CD4-positive, alpha-beta T cell treated with Interleukin-17A for 4 hours (primary cell): ENCODE results near the gene SIX3.
A peak's percentile ranks its signal among the peaks of the same experiment; 100 is the strongest.

Source experiments
- DNase-seq: peaks from one replicate; pipeline ENCODE4 v3.0.0-alpha.2; 2020; ENCODE audit warnings: mixed read lengths

The SIX3 gene

DNA sequence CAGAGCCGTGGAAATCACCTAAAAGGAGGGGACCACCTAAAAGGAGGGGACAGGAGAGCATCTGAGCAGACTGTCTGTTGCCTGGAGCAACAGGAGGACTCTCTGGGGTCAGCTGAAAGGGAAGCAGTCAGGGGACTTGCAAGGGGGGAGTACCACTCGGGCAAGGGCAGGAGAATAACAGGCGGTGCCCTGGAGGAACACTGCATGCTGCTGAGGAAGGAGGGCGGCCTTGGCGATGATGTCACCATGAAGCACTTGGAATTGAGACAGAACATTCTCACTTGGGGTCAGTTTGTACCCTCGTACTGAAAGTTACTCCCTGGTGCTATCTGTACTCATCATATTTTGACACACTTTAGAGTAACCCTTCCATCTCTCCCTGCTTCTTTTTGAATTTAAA lies 18.4 kb downstream of the SIX3 start:
- no peak for DNase-seq

DNA sequence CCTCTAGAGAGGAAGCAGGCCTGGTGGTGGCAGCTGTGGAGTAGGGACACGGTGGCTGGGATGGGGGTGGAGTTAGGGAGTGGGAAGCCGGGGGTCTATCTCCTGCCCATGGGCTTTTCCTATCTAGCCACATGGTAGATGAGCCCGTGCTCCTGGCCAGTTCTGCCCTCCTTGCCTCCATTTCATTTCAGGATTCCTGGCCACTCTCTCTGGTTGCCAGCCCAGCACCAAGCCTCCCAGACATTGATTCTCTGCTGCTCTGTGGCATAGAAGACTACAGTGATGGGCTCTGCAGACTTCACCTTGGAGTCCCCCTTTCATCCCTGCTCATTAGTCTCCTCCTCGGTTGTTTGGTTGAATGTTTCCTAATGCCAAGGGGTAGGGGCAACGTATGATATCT lies 19.4 kb downstream of the SIX3 start:
- DNase-seq: no peak

DNA sequence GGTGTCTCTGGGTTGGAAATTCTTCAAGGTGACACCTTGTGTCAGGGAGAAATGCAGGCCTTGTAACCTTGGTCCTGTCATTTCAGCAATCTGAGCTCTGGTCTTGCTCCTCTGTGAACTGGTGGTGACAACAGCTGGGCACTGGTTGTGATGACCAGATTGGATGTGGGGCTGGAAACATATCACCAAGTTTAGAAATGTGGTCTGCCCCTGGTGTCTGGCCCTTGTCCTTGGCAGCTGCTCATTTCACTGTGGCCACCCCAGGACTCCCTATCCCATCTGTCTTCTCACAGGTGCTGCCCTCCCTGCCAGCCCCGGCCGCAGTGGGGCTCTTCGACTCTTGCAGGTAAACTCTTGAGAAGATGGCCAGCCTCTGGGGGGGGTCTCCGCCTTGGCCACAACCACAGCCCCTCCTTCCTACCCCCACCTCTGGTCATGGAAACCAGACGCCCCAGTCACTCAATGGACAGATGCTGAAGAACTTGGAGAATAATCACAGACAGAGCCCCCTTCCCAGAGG lies 20.7 kb downstream of the SIX3 start:
- no peak for DNase-seq

DNA sequence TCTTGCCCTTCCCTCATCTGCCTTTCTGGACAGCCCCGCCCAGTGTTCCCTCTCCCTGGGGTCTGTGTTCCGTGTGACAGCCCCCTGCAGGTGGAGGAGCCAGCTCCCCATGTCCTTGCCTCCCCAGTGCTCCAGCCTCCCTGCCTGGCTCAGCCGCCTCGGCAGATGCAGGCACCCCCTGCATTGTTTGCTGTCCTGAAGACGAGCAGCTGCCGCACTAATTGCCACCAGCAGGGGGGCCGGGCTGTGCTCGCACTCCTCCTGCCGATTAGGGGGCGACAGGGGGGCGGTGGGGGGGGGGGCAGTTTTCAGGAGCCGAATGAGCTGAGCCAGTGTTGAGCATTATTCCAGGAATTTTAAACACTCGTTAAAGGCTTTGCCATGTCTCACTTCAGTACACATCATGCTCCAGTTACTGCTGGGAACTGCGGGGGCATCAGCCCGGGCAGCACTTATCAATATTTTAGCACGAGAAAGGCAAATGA lies 23.3 kb downstream of the SIX3 start:
- no peak for DNase-seq

DNA sequence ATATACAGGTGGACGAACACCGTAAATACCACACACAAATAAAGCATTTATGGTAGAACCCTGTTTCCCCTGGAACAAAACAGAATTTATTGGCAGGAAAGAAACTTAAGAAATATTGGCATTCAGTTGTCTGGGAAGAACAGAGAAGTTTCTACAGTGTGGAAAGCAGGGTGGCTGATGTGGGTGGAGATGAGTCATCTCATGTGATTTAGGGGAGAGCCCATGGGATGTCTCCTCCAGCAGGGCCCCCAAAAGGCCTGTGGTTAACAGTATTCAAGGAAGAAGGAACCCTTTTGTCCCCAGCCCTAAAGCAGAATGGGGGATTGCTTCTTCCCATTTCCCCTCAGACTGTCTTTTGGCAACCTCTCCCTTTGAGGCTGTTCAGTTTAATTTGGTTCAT lies 24.2 kb downstream of the SIX3 start:
- DNase-seq: no peak

DNA sequence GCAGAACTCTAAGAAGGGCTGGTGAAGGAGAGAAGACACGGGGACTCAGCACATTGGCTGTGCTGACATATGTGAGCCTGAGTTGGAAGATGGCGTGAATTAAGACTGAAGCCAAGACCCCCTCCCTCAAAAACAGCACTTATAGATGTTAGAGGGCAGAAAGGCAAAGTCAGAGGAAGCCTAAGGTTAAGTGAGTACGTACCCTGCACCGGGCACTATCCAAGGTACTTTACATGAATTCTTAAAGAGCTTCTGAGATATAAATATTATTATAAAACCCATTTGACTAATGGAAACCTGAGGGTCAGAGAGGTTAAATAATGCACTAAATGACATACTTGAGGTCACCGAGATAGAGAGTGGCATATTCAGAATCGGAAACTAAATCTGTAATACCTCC lies 25.6 kb downstream of the SIX3 start:
- no peak for DNase-seq

DNA sequence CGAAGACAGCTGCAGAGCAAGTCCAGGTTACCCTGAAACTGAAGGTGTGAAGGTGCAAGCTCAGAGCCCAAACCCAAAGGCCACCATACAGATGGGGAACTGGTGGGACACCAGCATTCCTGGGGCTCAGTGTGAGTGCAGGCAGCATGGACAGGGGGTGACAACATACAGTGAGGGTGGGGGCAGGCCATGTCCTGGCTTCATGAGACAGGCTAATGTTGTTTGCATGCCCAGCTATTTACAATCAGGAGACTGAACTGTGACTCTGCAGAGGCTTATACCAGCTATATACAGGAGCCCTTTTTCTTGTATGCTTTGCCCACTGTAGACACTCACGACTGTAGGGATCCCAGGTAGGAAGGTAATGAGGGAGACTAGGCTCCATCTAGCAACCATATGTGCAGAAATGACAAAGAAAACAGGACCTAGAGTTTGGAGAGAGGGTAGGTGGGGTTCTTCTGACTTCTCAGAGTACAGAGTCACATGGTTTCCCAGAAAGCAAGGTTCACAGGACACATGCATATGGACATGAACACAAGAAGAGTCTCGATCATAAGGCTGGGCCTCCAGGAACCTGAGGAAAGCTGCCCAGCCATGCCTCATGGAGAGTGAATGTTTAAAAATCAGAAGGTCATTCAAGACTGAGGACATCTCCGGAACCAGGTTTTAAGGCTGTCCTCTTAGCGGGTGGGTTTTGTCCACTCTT lies 26.4 kb downstream of the SIX3 start:
- no peak for DNase-seq

DNA sequence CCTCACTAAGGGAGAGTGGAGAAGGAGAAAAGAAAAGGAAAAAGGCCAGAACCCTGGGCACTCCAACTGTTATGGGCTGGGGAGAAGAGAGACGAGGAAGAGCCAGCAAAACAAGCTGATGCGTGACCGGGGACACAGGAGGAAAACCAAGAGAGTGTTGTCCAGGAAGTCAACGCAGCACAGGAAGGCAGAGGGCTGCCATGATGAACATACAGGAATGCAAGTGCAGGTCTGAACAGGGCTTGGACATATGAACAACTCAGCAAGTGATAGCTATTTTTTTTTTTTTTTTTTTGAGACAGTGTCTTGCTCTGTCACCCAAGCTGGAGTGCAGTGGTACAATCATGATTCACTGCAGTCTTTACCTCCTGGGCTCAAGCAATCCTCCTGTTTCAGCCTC lies 28.4 kb downstream of the SIX3 start:
- no peak for DNase-seq

DNA sequence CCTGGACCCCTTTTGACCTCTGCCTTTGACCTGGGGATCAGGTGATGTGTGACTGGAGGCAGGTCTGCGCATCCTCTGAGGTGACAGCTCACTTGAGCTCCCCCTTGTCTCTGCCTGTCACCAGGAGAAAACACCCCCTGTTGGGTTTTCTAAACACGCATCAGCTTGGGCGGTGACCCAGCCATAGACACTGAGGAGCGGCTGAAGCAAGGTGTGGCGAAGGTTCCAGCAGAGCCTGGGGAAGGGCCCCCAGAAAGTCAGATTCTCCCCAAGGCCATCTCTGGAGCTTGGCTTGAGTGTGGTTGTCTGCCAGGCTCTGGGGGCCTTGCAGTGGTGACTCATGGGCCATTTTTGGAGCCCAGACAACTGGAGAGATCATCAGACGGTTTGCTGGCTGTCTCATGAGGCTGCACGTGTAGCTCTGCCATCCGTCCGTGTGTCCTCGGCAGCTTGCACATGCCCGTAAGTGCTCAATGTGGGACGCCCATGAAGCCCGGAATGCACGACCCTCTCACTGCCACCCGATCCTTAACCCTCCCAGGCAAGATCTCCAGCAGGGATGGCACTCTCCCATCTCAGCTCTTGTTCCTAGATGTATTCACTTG lies 29.4 kb downstream of the SIX3 start:
- no peak for DNase-seq

DNA sequence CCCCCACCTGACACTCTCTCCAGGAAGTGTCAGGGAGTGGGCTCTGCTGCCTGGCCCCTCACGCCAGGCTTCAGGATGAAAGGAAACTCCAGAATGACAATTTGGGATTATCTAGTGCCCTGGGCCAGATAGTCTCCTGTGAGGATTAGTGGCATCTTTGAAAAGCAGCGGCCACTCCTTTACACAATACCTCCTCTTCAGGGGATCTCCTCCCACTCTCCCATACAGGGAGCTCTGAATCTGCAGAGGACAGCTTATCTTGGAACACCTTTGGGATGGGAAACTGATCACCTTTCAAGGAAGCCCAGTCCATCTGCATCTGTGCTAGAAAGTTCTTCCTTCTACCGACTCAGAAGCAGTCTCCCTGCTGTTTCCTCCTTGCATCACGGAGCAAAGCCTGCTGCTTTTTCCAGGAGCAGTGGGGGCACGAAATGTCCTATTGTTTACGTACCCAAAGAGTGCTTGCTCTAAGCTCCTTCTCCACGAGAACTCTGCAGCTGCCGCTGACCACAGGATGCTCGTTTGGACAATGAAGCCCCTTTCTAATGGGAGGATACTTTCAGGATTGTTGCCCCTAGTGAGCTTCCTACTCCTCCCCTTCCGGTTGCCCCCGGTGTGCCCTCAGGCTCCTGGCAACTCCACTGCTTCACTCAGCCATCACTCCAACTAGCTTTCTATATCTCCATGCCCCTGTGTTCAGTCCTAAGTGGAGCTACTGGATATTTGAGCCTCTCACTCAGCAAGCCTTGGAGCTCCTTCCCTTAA lies 31.5 kb downstream of the SIX3 start:
- DNase-seq: no peak

DNA sequence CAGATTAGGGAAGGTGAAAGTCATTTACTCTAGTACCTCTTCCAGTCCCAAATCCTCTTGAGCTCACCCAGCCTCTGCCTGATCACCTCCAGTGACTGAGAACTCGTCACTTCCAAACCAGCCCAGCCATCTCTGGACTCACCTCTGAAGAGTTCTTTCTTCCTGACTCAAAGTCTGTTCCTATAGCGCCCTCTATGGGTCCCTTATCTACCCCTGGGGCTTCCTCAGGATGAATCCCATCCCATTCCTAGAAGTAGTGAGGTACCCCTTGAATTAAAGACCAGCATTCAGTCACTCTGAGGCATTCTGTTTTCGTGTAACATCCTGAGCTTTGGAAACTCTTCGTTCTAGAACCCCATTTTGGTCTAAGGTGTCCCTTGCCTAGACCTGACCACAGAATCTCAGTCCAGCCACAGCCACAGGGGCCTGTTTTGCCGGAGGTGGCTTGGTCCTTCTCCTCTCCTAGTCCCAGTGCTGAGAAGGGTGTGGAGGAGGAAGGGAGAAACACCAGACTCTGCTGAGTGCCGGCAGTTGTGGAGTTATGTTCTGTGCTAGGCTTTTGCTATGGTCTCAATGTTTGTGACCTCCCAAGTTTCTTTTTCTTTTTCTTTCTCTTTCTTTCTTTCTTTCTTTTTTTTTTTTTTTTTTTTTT lies 32.7 kb downstream of the SIX3 start:
- DNase-seq: no peak

DNA sequence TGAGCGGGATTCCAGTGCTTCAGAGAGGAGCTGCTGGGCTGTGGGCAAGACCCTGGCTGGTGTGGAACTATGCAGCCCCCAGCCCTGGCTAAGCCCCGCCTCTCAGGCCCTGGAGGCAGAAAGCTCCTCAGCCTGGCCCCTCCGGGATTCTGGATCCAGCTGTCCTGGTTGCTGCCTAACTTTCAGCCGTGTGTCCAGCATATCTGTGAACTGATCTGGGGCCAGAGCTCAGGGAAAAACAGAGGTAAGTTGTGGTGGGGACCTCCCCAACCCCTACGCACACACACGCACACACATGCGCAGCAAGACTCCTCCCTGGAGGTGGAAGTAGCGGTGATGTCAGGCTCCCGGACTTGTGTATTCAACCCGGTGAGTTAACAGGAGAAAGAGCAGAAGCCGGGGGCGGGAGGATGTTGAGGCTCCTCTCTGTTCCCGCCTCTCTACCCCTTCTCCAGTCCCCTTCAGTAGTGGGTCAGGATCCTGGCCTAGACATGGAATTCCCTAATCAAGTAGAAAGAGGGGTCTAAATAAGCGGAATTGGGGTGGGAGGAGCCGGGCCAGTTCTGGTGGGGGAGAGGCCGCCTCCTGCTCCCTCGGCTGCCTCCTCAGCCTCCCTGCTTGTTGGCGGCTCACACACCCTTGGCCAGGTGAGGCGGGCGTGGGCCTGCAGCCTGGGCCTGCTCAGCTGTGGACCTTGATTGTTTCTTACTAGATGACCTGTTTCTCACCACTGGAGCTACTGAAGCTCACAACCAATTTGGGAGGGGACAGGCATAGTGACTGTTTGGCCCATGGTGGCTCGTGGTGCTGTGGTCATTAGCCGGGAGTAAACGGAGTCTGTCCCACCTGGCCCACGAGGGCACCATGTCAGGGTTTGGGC lies 34.3 kb downstream of the SIX3 start:
- peak; percentile 12 for DNase-seq

DNA sequence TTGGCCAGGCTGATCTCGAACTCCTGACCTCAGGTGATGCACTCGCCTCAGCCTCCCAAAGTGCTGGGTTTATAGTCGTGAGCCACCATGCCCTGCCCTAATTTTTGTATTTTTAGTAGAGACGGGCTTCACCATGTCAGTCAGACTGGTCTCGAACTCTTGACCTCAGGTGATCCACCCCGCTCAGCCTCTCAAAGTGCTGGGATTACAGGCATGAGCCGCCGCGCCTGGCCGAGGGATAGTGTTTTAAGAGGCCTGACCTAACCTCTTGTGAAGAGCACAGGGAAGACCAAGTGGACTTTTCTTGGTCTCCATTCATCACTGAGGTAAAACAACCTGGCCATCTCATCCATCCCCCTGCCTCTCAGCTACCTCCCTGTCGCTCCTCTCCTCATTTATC lies 38.1 kb downstream of the SIX3 start:
- no peak for DNase-seq

DNA sequence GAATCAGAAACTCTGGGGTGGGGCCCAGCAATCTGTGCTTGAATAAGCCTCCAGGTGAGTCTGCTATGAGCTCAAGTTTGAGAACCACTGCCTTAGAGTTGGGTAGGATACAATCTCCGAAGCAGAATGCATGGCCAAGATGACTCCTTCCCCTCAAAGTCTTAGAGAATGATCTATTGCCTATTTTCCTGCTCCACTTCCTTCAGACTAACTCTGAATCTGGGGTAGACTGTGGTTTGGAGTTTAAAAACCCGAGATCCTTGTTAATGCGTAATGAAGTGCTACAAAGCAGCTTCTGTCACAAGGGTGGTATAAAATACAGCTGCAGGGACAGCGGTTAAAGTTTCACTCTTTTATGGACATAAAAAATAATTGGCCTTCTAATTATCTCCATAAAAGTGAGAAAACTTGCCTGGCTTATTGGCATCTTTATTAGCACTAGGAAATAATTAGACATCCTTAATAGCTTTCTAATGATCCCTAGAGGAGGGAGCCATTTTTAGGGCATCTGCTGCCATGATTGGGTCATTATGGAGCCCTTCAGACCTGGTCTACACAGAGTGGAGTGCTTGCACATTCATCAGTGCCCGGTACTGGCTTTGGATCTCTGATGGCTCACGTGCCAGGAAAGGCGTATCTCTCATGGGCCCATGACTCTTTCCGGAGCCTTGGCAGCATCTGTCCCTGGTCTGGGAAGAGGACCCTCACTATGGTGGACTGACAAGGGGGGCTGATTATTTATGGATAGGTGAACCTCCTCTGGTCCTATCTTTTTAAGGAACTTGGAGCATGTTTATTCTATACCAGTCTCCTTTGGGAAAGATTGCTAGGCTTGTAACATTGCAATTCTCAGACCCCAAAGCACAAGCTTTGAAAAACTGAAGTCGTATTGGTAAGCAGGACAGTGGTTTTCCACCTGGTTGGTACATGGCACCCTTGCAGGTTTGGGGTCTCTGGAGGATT lies 39.5 kb downstream of the SIX3 start:
- no peak for DNase-seq

DNA sequence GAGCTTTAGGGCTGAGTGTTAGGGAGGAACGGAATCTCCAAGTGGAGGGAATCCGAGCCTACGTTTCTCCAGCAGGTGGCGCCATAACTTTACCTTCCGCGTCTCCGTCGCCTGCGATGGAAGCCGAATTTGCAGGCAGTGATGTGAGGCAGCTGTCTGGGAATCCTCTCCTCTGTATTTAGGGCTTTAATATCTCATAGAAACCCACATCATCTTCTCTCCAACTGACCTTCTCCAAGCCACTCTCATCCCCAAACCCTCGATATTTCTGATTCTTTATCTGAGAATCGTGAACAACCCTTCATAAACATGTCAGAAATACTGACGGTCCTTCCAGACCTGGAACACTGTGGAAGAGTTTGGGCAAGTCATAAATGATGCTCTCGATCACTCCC lies 40.2 kb downstream of the SIX3 start:
- peak; percentile 74 for DNase-seq

DNA sequence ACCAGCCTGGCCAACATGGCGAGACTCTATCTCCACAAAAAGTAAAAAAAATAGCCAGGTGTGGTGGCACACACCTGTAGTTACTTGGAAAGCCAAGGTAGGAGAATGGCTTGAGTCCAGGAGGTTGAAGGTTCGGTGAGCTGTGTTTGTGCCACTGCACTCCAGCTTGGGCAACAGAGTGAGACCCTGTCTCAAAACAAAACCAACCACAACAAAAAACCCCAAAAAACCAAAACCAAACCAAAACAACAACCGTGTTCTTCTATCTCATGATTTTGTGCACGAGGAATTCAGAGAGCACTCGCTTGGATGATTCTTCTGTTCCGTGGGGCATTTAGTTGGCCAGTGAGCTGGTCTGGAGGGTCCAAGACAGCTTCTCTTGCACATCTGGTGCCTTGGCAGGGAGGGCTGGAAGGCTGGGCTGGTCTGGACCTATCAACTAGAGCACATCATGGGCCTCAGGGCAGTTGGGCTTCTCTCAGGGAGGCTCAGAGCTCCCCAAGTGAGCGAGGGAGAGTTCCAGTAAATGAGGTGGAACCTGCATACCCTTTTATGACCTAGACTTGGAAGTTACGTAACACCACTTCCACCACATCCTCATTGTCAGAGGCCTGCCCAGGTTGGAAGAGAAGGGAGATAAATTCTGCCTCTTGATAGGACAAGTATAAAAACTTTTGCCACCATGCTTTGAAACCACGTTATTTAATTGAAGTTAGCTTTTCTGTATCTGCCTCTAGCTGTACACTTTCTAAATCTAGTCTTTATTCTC lies 42.5 kb downstream of the SIX3 start:
- no peak for DNase-seq

DNA sequence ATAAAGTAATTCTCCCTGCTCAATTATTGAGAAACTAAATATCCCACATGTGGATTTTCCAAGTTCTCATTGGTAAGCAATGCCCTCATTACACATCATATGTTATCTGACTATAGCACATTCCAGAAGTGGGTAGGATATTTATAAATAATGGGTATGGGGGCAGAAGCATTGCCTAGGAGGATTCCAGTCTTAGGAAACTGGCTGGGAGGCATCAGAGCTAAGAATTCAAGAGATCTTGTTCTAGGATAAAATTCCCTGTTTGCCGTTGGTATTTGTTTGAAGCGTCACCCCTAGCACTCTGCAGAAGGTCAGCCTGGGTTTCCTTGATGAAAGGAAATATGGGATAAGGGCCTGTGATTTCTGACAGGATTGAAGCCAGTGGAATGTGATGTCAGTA lies 47.7 kb downstream of the SIX3 start:
- no peak for DNase-seq

DNA sequence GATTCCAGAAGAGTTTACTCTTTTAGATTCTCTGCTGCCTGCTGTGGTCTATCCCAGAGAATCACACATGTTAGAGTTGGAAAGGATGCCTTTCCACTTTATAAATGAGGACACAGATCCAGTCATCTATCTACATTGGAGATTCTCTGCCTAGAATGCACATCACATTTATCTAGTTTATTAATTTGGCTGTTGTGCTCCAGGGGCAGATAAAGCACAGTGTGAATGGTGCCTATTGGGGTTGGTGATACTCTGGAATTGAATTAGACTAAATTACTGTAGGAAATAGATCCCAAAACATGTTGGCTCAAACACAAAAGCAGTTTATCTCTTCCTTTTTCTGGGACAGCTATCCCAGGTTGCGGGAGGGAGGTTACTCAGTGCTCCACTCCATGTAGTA lies 52.9 kb downstream of the SIX3 start:
- no peak for DNase-seq
